Kidney (tissue), 14 donors: ENCODE results near the gene OR5A2. TPM values are rescaled to one million over a fixed set of nuclear protein-coding genes. Genes with fewer than 3 reads are reported as not detected.

ENCODE experiments used
- DNase-seq, 5 donors: peaks; one replicate each; pipeline ENCODE4 v3.0.0-alpha.2; 2013 to 2020
- FAIRE-seq: peaks from 2 replicates; lab custom pipeline; 2012; peaks lifted over from hg19 to GRCh38; lab: Jason Lieb, UNC
- H3K27ac ChIP-seq, 2 donors: one replicate each; pipeline ENCODE4 v1.7.0; 2013; ENCODE audit warnings: low read depth in 2 of 2, low read length in 2 of 2, inconsistent platforms in 1 of 2
- H3K27me3 ChIP-seq: one replicate; pipeline ENCODE4 v1.7.1; 2013; ENCODE audit warnings: low read length, inconsistent platforms; ENCODE audit not compliant: control insufficient read depth, insufficient read depth
- H3K36me3 ChIP-seq, 3 donors: one replicate each; pipeline versions ENCODE4 v1.7.0 to v1.7.1; 2013; ENCODE audit warnings: low read length in 3 of 3, control low read depth in 1 of 3, inconsistent platforms in 1 of 3; ENCODE audit not compliant: insufficient read depth in 3 of 3, control insufficient read depth in 2 of 3
- H3K4me1 ChIP-seq, 3 donors: one replicate each; pipeline versions ENCODE4 v1.7.0 to v1.7.1; 2013; ENCODE audit warnings: low read length in 3 of 3, inconsistent platforms in 1 of 3, low read depth in 1 of 3; ENCODE audit not compliant: control insufficient read depth in 2 of 3, insufficient read depth in 2 of 3
- H3K4me3 ChIP-seq, 3 donors: one replicate each; pipeline versions ENCODE4 v1.7.0 to v1.8.1; 2013; ENCODE audit warnings: low read length in 3 of 3, control low read depth in 1 of 3, inconsistent platforms in 1 of 3
- H3K9ac ChIP-seq, 3 donors: one replicate each; pipeline versions ENCODE4 v1.7.0 to v1.7.1; 2013; ENCODE audit warnings: low read length in 3 of 3, control low read depth in 1 of 3, inconsistent platforms in 1 of 3
- H3K9me3 ChIP-seq, 3 donors: one replicate each; pipeline versions ENCODE4 v1.7.0 to v1.7.1; 2013; ENCODE audit warnings: low read length in 3 of 3, control low read depth in 1 of 3, inconsistent platforms in 1 of 3; ENCODE audit not compliant: control insufficient read depth in 2 of 3, insufficient read depth in 1 of 3
- CTCF ChIP-seq: IDR thresholded peaks from 3 replicates; pipeline ENCODE4 v1.5.1; 2012; ENCODE audit warnings: mild to moderate bottlenecking, moderate library complexity, borderline replicate concordance; ENCODE audit not compliant: insufficient read depth; ENCODE audit errors: extremely low read depth
- intact Hi-C: fragments of 100-400 bp; cut with DNase I; formaldehyde crosslinking; loops from one replicate; pipeline ENCODE4 v1.11.1; 2022
- polyA plus RNA-seq: library from polyadenylated mRNA; stranded (reverse); fragments of 350-450 nt; fragmentation: Illumina TruSeq; extraction: RNeasy Lipid Tissue Mini Kit (QIAGEN cat#74804); gene quantifications from one replicate; pipeline ENCODE4 v1.2.3, GENCODE V29; 2014; ENCODE audit warnings: low read depth, low replicate concordance; ENCODE audit not compliant: insufficient read depth
- total RNA-seq: library from RNA; stranded (reverse); fragmentation: NEBNext Ultra II Directional; extraction: Animal tissue kit (Norgen Biotek cat#: 25700); gene quantifications from one replicate; pipeline ENCODE4 v1.2.1, GENCODE V29; 2021
- donor health status: control.
- donor health status: control.
- donor health status: control.
- donor health status: control.
- donor health status: control.
- donor health status: DM: yes; HTN: yes; CAD: no.
- donor health status: Normal renal cell carcinoma (clear cell type).

OR5A2 gene
- total and polyA plus RNA-seq, 2 donors from 2014 or later = not detected

GRCh38 chr11:59427068-59427382, 812 bp upstream of the OR5A2 start:
- H3K36me3 ChIP-seq = no peaks in the 10 kb centered on the region
- FAIRE-seq = no peak
- intact Hi-C loops = loop anchor here (5.0 kb wide), 1 partner anchor 260 kb away; no protein-coding TSS in a partner anchor

GRCh38 chr11:59425131-59425530, 1.1 kb downstream of the OR5A2 start:
- DNase-seq = no peak
- intact Hi-C loops = loop anchor here (5.0 kb wide), 1 partner anchor 258 kb away; no protein-coding TSS in a partner anchor
- Histone ChIP-seq H3K27ac (no peak overlapping the region), H3K4me3 (no peak overlapping the region), H3K36me3 (no peaks in the 10 kb centered on the region), H3K9me3 (no peaks in the 10 kb centered on the region), H3K27me3 (no peaks in the 10 kb centered on the region), H3K4me1 (no peaks in the 10 kb centered on the region), H3K9ac (no peak overlapping the region)
- no peak for TF ChIP-seq CTCF
- no peak for FAIRE-seq

More at GRCh38 chr11:59427068-59427382, 812 bp upstream of the OR5A2 start:
- no peaks in the 10 kb centered on the region for H3K4me1 ChIP-seq
- H3K9me3 ChIP-seq = no peaks in the 10 kb centered on the region
- no peaks in the 10 kb centered on the region for H3K27me3 ChIP-seq
- no peak overlapping the region for H3K27ac ChIP-seq
- no peak for TF ChIP-seq CTCF
- no peak overlapping the region for H3K9ac ChIP-seq
- no peak overlapping the region for H3K4me3 ChIP-seq
- DNase-seq = no peak

GRCh38 chr11:59423835-59424234, 2.4 kb downstream of the OR5A2 start:
- intact Hi-C loops = no loop called here
- Histone ChIP-seq H3K4me3 (no peak overlapping the region), H3K27ac (no peak overlapping the region), H3K4me1 (no peaks in the 10 kb centered on the region), H3K9me3 (no peaks in the 10 kb centered on the region), H3K27me3 (no peaks in the 10 kb centered on the region), H3K9ac (no peak overlapping the region), H3K36me3 (no peaks in the 10 kb centered on the region)
- TF ChIP-seq CTCF = no peak
- FAIRE-seq = no peak
- no peak for DNase-seq

GRCh38 chr11:59418156-59418555, 8.1 kb downstream of the OR5A2 start:
- DNase-seq (no peak), FAIRE-seq (no peak)
- Histone ChIP-seq H3K36me3 (no peaks in the 10 kb centered on the region), H3K4me3 (no peak overlapping the region), H3K27ac (no peak overlapping the region), H3K9ac (no peak overlapping the region), H3K27me3 (no peaks in the 10 kb centered on the region), H3K4me1 (no peaks in the 10 kb centered on the region), H3K9me3 (no peaks in the 10 kb centered on the region)
- no peak for TF ChIP-seq CTCF
- intact Hi-C loops = no loop called here
